ENCODE results near the gene MAPK14. TPM values are rescaled to one million over a fixed set of nuclear protein-coding genes. Genes with fewer than 3 reads are reported as not detected.
"Not testable (repeated sequence)": the region's sequence is repeated elsewhere in the genome, so short reads cannot be mapped to it uniquely, and the experiment has no call there.

MAPK14 gene
- total RNA-seq, 4 donors from 2014 or later: 44.4 to 91.7 (median 59.1) TPM

- H3K4me3 ChIP-seq: no peak overlapping the region
- no peaks in the 10 kb centered on the region for H3K9me3 ChIP-seq
- no peaks in the 10 kb centered on the region for H3K27me3 ChIP-seq
- H3K4me1 ChIP-seq: peaks cover 0 to 42% (median 6%) of the 10 kb centered on the region in 3 donors
- DNase-seq: no peak
- peaks cover 5 to 76% (median 10%) of the 10 kb centered on the region in 3 donors for H3K36me3 ChIP-seq
- WGBS, 2 donors: 88 to 93% methylated on average over 3 of the region's 3 CpGs
- intact Hi-C loops (cut with DNase I): no loop called here
- peak overlapping the region in 1 of 4 donors; percentile 32 for H3K27ac ChIP-seq
- TF ChIP-seq POLR2A (IDR thresholded peaks at IDR 0.05): no peak
- TF ChIP-seq CTCF (IDR thresholded peaks at IDR 0.05): no peak
Measured at GRCh38 chr6:36076178-36077063, 48.8 kb downstream of the MAPK14 start.

GRCh38 chr6:36078159-36078558, 50.6 kb downstream of the MAPK14 start:
- WGBS, 2 donors: 82 to 83% methylated on average over 4 of the region's 4 CpGs
- peaks cover 0 to 25% (median 0%) of the 10 kb centered on the region in 3 donors for H3K4me1 ChIP-seq
- intact Hi-C loops (cut with DNase I): no loop called here

GRCh38 chr6:36079601-36080000, 52.0 kb downstream of the MAPK14 start:
- Histone ChIP-seq H3K4me1 (peaks cover 0 to 14% (median 0%) of the 10 kb centered on the region in 3 donors), H3K36me3 (peaks cover 22 to 96% (median 28%) of the 10 kb centered on the region in 3 donors), H3K9me3 (no peaks in the 10 kb centered on the region), H3K4me3 (no peak overlapping the region), H3K27ac (no peak overlapping the region), H3K27me3 (no peaks in the 10 kb centered on the region)
- WGBS, 2 donors: 76 to 80% methylated on average over 2 of the region's 2 CpGs
- intact Hi-C loops (cut with DNase I): no loop called here
- no peak for DNase-seq
- TF ChIP-seq POLR2A (IDR thresholded peaks at IDR 0.05) (no peak), CTCF (IDR thresholded peaks at IDR 0.05) (no peak)

More at GRCh38 chr6:36078159-36078558, 50.6 kb downstream of the MAPK14 start:
- TF ChIP-seq POLR2A (IDR thresholded peaks at IDR 0.05) (no peak), CTCF (IDR thresholded peaks at IDR 0.05) (no peak)
- Histone ChIP-seq H3K27ac (no peak overlapping the region), H3K9me3 (no peaks in the 10 kb centered on the region), H3K4me3 (no peak overlapping the region), H3K36me3 (peaks cover 11 to 93% (median 18%) of the 10 kb centered on the region in 3 donors), H3K27me3 (no peaks in the 10 kb centered on the region)
- DNase-seq: no peak

DNA sequence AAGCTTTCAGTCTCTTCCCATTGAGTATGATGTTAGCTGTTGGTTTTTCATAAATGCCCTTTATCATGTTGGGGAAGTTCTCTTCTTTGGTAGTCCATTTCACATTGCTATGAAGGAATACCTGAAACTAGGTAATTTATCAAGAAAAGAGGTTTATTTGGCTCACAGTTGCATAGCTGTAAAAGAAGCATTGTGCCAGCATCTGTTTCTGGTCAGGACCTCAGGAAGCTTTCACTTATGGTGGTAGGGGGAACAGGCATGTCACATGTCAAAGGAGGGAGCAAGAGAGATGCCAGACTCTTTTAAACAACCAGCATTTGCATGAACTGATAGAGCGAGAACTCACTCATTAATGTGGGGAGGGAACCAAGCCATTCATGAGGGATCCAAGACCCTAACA, 54.7 kb downstream of the MAPK14 start:
- no peak overlapping the region for H3K4me3 ChIP-seq
- no peak for DNase-seq
- intact Hi-C loops (cut with DNase I): no loop called here
- TF ChIP-seq CTCF (IDR thresholded peaks at IDR 0.05) (no peak), POLR2A (IDR thresholded peaks at IDR 0.05) (no peak)
- peaks cover 22 to 77% (median 28%) of the 10 kb centered on the region in 3 donors for H3K36me3 ChIP-seq
- no peaks in the 10 kb centered on the region for H3K9me3 ChIP-seq
- WGBS, 2 donors: 100% methylated on average over 1 of the region's 1 CpG
- no peaks in the 10 kb centered on the region for H3K27me3 ChIP-seq
- no peak overlapping the region for H3K27ac ChIP-seq
- no peaks in the 10 kb centered on the region for H3K4me1 ChIP-seq

- no peak overlapping the region for H3K27ac ChIP-seq
- no peaks in the 10 kb centered on the region for H3K4me1 ChIP-seq
- no peak for DNase-seq
- peaks cover 22 to 68% (median 28%) of the 10 kb centered on the region in 3 donors for H3K36me3 ChIP-seq
- no peaks in the 10 kb centered on the region for H3K27me3 ChIP-seq
- intact Hi-C loops (cut with DNase I): no loop called here
- H3K9me3 ChIP-seq: no peaks in the 10 kb centered on the region
- no peak overlapping the region for H3K4me3 ChIP-seq
- no peak for TF ChIP-seq POLR2A (IDR thresholded peaks at IDR 0.05)
- TF ChIP-seq CTCF (IDR thresholded peaks at IDR 0.05): no peak
- WGBS, 2 donors: 89% methylated on average over 2 of the region's 3 CpGs; no CpG with 5 or more reads in 1 of the 2 donors
Measured at GRCh38 chr6:36083446-36083845, 55.8 kb downstream of the MAPK14 start.

GRCh38 chr6:36088204-36088603, 60.6 kb downstream of the MAPK14 start:
- H3K27me3 ChIP-seq; H3K4me3 ChIP-seq; intact Hi-C loops (cut with DNase I); DNase-seq; H3K27ac ChIP-seq; H3K9me3 ChIP-seq; H3K4me1 ChIP-seq: not testable (repeated sequence)
- peaks cover 9 to 40% (median 10%) of the 10 kb centered on the region in 3 donors for H3K36me3 ChIP-seq
- WGBS, 2 donors: 78 to 95% methylated on average over 4 to 5 of the region's 5 CpGs
